Panc1 (cell line): ENCODE results near the gene CPEB2.

ENCODE experiments used
- SIN3A ChIP-seq: IDR thresholded peaks from 2 replicates; pipeline ENCODE4 v1.6.1; 2012; ENCODE audit warnings: low read depth, mild to moderate bottlenecking, low read length, moderate library complexity, borderline replicate concordance; ENCODE audit not compliant: insufficient read depth
- TF ChIP-seq, protein P1 (sequence below): fragments of 450-650 bp; IDR thresholded peaks from 2 replicates; pipeline ENCODE4 v1.5.1; 2017; ENCODE audit warnings: mild to moderate bottlenecking
- TF ChIP-seq, protein P2 (sequence below), 2 experiments: IDR thresholded peaks; 2 replicates each; pipeline ENCODE4 v1.6.1; 2011 to 2012; ENCODE audit warnings: low read depth in 2 of 2, control low read depth in 1 of 2, low read length in 1 of 2, mild to moderate bottlenecking in 1 of 2, moderate library complexity in 1 of 2; ENCODE audit not compliant: insufficient read depth in 1 of 2

DNA sequence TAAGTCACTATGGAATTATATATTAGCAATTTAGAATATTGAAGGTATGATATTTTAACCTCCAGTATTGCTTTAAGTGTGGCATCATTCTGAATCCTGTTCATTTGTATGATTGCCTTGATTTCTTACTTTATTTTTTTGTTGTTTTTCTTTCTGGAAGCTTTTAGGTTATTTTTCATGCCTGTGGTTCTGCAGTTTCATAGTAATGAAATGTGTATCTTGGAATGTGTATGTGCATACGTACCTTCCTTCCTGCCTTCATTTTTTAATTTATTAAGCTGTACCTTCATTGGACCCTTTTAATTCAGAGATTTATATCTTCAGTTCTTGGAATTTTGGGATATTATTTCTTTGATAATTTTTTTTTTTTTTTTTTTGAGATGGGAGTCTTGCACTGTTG lies 22.1 kb downstream of the CPEB2 start:
- TF ChIP-seq, protein P1, sequence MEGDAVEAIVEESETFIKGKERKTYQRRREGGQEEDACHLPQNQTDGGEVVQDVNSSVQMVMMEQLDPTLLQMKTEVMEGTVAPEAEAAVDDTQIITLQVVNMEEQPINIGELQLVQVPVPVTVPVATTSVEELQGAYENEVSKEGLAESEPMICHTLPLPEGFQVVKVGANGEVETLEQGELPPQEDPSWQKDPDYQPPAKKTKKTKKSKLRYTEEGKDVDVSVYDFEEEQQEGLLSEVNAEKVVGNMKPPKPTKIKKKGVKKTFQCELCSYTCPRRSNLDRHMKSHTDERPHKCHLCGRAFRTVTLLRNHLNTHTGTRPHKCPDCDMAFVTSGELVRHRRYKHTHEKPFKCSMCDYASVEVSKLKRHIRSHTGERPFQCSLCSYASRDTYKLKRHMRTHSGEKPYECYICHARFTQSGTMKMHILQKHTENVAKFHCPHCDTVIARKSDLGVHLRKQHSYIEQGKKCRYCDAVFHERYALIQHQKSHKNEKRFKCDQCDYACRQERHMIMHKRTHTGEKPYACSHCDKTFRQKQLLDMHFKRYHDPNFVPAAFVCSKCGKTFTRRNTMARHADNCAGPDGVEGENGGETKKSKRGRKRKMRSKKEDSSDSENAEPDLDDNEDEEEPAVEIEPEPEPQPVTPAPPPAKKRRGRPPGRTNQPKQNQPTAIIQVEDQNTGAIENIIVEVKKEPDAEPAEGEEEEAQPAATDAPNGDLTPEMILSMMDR, result no peak
- TF ChIP-seq, protein P2, sequence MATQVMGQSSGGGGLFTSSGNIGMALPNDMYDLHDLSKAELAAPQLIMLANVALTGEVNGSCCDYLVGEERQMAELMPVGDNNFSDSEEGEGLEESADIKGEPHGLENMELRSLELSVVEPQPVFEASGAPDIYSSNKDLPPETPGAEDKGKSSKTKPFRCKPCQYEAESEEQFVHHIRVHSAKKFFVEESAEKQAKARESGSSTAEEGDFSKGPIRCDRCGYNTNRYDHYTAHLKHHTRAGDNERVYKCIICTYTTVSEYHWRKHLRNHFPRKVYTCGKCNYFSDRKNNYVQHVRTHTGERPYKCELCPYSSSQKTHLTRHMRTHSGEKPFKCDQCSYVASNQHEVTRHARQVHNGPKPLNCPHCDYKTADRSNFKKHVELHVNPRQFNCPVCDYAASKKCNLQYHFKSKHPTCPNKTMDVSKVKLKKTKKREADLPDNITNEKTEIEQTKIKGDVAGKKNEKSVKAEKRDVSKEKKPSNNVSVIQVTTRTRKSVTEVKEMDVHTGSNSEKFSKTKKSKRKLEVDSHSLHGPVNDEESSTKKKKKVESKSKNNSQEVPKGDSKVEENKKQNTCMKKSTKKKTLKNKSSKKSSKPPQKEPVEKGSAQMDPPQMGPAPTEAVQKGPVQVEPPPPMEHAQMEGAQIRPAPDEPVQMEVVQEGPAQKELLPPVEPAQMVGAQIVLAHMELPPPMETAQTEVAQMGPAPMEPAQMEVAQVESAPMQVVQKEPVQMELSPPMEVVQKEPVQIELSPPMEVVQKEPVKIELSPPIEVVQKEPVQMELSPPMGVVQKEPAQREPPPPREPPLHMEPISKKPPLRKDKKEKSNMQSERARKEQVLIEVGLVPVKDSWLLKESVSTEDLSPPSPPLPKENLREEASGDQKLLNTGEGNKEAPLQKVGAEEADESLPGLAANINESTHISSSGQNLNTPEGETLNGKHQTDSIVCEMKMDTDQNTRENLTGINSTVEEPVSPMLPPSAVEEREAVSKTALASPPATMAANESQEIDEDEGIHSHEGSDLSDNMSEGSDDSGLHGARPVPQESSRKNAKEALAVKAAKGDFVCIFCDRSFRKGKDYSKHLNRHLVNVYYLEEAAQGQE (IDR thresholded peaks at IDR 0.05; ENCODE audit: insufficient read depth in 1 of 2, low read depth in 2 of 2, low read length in 1 of 2), result no peak
- TF ChIP-seq SIN3A, result no peak
